DMS 273 (cell line): Measurements from ENCODE around the gene AICDA.
A peak's percentile ranks its signal among the peaks of the same experiment; 100 is the strongest.
"Not testable (repeated sequence)": the region's sequence is repeated elsewhere in the genome, so short reads cannot be mapped to it uniquely, and the experiment has no call there.

Source experiments
- DNase-seq: peaks from one replicate; lab custom pipeline; 2025; ENCODE audit not compliant: unreplicated experiment; lab: John Stamatoyannopoulos, UW

The AICDA gene

GRCh38 chr12:8613881-8614280 is 1.2 kb upstream of the AICDA start:
- DNase-seq = not testable (repeated sequence)

DNA sequence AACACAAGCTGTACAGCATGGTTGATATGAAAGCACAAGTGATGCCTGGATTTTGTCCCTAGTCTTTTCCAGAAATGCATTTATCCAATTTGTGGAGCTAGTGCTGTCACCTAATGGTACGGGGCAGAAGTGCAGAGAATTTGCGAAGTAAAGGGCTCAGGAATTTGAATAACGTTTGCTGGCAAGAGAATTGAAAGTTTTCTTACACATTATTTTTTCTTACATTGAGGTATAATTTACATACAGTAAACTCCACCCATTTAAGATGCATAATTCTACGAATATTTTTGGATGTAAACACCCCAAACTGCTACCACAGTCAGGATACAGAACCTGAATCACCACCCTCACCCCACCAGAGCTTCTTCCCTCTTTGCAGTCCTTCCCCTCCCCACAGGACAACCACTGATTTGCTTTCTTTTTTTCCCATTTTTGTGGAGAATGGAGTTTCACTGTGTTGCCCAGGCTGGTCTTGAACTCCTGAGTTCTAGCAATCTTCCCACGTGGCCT is 3.5 kb downstream of the AICDA start:
- DNase-seq = peak; percentile 49

DNA sequence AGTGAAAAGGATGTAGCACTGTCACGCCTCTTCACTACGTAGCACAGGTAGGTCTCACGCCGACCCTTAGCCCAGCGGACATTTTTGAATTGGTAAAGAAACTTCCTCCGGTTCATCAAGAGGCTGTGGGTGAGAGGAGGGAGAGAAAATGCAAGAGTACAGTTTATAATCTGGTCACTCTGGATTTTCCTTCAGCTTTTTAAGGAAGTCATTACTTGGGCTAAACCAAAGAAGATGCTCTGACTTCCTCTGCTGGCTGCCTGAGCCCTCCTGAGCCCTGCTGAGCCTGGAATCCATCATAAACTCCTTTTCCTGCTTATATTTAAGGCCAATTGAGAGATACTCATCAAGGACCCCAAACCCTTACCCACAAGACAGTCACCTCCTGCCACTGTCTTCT is 5.8 kb downstream of the AICDA start:
- DNase-seq = no peak

- DNase-seq = no peak
Measured at GRCh38 chr12:8605057-8605456, 7.6 kb downstream of the AICDA start.

- DNase-seq = peak; percentile 2
Measured at GRCh38 chr12:8603856-8604255, 8.8 kb downstream of the AICDA start.

DNA sequence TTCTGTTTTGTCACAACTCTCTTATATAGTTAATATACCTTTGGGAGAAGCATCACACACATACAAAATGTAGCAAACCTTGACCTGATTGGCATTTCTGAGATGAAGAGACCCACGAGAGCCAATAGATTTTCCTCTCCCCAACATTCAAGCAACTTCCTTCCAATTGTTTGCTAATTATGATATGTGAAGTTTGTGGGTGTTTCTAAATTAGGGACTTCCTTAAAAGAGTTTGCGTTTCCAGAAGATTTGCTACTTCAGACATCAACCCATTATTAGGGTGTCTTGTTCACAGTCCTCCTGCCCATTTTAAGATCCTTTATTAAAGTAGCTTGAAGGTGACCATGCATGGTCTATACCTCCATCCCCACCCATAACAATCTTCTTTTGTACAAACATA is 9.4 kb downstream of the AICDA start:
- no peak for DNase-seq

- no peak for DNase-seq
Measured at GRCh38 chr12:8596561-8596960, 16.1 kb downstream of the AICDA start.

GRCh38 chr12:8594072-8594471 is 18.6 kb downstream of the AICDA start:
- DNase-seq = no peak

DNA sequence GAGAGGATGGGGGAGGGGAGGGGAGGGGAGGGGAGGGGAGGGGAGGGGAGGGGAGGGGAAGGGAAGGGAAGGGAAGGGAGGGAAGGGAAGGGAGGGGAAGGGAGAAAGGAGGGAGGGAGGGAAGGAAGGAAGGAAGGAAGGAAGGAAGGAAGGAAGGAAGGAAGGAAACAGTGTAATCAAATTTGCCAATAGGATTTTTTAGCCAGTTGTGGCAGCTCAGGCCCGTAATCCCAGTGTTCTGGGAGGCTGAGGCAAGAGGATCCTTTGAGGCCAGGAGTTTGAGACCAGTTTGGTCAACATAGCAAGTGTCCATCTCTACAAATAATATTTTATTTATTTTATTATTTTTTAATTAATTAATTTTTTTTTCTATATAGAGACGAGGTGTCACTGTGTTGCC is 19.4 kb downstream of the AICDA start:
- DNase-seq = no peak

DNA sequence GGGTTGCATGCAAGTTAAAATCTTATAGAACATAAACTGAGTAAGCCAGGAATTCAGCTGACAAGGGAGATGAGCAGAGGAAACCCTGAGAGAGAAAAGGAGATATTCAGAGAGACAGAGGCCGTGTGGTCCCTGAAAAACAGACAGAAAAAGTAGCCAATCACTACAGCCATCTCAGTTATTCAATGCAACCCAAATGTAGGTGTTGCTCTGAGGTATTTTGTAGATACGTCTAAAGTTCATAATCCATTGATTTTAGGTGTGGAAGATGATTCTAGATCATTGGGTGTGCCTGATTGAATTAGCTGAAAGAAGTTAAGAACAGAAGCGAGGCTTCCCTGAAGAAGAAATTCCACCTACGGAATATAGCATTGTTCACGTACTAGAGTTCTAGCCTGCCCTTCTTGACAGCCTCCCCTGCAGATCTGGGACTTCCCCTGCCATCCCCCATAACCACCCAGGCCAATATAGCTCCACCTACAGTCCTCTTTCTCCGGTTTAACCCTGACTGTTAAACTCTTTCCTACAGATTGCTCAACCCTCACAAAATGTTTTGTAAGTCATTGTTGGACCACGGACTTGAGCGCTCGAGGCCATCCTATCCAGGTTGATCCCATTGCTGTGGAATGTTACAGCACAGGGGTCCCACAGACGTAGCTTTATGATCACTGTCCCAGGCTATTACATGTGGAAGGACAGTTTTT is 21.7 kb downstream of the AICDA start:
- DNase-seq = no peak

- DNase-seq = no peak
Measured at GRCh38 chr12:8589679-8590078, 23.0 kb downstream of the AICDA start.

DNA sequence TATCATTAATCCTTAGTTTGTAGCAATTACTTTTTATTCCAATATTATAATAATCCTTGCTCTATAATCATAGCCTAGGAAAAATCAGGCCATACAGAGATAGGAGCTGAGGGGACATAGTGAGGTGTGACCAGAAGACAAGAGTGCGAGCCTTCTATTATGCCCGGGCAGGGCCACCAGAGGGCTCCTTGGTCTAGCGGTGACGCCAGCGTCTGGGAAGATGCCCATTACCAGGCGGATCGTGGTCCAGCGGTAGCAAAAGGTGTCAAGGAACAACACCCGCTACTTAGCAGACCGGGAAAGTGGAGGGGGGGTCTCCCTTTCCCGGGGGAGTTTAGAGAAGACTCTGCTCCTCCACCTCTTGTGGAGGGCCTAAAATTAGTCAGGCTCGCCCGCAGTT is 28.2 kb downstream of the AICDA start:
- DNase-seq = not testable (repeated sequence)

DNA sequence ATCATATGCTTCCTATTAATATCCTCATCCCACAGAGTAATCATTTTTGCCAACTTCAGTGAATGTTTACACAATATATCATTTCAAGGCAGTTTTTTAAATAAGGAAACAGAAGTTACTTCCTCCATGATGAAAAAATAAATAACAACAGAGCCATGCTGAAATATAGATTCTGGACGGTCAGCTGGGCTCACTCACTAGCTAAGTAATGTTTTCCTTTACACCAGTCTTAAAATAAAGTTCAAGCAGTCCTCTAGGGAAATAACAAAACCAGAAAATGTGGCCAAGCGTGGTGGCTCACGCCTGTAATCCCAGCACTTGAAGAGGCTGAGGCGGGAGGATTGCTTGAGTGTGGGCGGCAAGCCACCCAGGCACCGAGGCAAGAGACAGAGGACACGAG is 28.7 kb downstream of the AICDA start:
- DNase-seq = no peak

DNA sequence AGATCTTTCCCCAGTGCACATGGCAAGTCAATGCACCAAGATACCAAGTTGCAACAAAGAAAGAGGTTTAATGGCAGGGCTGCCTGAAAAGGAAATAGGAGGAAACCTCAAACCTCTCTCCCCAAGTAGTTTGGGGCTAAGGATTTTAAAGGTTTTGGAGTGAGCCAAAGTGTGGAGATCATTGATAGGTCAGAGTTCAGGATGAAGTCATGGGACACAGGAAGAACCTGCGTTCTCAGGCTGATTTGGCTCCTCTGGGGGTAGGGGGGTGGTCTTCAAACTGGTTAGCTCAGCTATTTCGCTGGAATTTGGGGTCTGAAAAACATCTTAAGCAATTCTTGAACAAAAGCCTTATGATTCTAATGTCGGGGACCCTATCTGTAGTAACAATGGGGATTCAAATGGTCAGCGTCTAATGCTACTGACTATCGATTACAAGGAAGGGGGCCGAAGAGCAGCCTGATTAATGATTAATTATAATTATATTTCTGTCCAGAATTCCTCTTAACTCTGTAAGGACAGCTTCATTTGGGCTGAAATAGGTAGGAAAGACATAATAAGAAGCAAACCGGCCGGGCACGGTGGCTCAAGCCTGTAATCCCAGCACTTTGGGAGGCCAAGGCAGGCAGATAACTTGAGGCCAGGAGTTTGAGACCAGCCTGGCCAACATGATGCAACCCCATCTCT is 31.4 kb downstream of the AICDA start:
- DNase-seq = no peak

DNA sequence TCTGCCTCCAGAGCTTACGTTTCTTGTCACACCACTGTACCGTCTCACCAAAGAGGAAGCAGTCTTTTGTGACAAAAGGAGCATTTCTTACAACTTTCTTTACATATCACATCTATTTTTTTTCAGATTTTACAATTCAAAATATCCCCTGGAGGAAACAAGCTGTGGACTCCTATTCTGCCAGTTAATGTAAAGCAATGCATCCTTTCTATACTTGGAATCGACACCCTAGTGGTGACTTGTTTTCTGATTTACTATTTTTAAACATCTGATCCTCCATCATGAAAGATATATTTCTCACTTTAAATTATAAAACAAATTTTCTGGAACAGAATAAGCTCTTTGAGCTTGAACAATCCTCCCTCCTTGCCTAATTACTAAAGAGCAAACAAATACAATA is 34.8 kb downstream of the AICDA start:
- DNase-seq = no peak

- DNase-seq = no peak
Measured at GRCh38 chr12:8572507-8572906, 40.2 kb downstream of the AICDA start.

DNA sequence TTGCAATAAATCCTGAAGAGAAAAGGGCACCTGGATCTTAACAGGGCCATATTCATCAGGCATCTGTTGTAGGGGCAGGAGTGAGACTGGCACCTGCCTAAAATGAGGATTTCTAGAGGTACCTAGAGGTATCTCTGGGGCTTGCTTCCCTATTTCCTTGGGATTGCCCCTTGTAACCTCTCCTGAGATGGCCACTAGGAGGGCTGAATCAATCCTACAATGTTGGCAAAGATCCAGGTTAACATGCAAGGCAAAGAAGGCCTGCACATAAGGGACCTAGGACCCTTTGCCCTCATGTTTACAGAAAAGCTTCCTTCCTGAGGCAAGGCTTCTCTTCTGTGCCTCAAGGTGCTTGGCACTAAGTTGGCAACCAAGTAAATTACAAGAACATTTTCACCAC is 46.1 kb downstream of the AICDA start:
- no peak for DNase-seq

DNA sequence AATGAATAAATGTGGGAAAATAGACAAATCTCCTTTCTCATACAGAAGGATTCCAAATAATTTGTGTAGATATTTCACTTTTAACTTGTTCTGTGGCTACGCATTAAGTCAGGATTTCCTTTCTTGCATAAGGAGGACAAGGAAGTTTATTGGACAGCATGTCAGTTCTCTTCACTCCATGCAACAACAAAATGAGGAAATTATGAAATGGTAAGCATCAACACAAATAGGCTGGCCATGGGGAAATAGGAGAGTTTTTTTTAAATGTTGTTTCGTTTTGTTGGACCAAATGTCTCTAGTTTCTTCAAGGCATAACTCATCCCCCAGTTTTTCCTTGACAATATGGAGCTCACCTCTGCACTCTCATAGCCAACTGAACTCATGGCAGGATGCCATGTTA is 46.6 kb downstream of the AICDA start:
- not testable (repeated sequence) for DNase-seq

DNA sequence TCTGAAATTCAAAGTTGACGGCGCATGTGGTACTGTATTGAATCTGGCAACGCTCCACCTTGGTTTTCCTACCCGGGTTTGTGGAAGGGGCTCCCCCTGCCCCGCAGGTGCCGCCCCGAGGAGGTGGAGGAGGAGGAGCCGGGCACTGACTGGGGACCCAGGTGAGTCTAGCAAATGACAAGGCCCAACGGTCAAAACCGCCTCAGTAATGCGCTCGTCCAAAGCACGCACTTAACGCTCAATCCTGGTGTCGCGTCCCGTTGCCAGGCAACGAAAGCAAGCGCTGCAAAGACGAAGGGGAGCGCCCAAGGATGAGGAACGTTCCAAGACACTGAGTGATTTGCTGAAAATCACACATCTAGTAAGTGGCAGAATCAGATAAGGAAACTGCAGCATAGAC is 48.0 kb downstream of the AICDA start:
- DNase-seq = no peak

DNA sequence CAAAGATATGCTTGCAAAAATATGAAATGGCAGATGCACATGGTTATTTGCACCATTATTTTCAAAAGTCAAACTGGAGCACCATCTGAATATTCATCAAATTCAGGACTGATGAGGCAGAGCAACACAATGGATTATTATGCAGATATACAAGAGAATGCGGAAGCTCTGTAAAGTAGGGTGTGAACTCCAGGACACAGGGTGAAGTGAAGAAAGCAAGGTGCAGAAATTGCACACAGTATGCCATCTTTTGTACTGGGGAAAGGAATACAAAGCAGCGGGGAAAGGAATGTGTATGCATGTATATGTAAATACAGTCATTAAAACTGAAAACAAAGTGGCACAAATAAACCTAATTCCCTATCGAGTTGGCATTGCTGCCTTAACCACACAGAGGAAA is 49.3 kb downstream of the AICDA start:
- no peak for DNase-seq

GRCh38 chr12:8562310-8562709 is 50.3 kb downstream of the AICDA start:
- DNase-seq = no peak

DNA sequence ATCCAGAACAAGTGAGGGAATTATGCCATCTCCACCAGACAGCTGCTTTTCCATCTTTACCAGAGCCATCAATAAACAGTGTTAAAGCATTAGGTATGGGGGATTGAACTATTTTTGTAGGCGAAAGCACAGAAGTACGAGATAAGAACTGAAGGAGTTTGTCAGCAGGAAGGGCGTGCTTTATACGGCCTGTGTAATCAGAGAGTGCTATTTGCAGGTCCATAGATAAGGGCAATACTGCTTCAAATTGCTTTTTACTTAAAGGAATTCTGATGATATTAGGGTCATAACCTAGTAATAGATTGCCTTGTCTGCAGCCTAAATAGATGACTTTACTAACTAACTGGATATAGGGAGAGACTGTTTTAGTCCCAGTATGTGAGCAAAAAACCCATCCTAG is 51.6 kb downstream of the AICDA start:
- DNase-seq = no peak

DNA sequence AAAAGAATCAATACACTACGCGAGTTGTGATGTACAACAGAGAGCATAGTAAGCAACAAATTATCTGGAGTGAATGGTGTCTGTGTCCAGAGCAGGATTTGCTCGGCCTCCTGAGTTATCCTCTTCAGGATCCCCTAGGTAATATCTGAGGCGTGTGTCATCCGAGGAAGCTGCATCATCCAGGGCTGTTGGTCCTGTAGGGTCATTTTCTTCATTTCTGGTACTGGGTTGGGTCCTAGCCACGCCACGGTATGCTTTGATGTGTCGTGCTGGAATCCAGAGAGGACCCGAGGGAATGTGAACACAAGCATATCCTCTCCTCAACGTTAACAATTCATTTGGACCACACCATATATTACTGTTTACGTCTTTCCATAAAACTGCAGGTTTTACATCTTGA is 53.0 kb downstream of the AICDA start:
- DNase-seq = no peak
